ENCODE results near the gene DNAJC17. TPM values are rescaled to one million over a fixed set of nuclear protein-coding genes. Genes with fewer than 3 reads are reported as not detected.

Gene DNAJC17
- total RNA-seq, 2 experiments from 2014 or later, result 35.8 to 35.9 TPM

GRCh38 chr15:40766906-40767837, 40.1 kb downstream of the DNAJC17 start:
- Mint-ChIP-seq H3K4me3 (no peak overlapping the region), H3K27ac (no peak overlapping the region), H3K4me1 (ENCODE audit: low read depth) (peaks cover 59% of the 10 kb centered on the region), H3K9me3 (no peaks in the 10 kb centered on the region), H3K27me3 (no peaks in the 10 kb centered on the region), H3K36me3 (ENCODE audit: low read depth) (peaks cover 9% of the 10 kb centered on the region)
- DNase-seq (peak; percentile 35), ATAC-seq (no peak)
- ChIA-PET POLR2A (interaction anchor here (0.8 to 6.8 kb wide), 7 partner anchors 10 to 198 kb away, joined by 3 to 37 read pairs (median 6); partner anchors contain the start of genes RAD51, RMDN3 and RPUSD2), CTCF (interaction anchor here (0.6 to 3.7 kb wide), 3 partner anchors 16 to 22 kb away, joined by 3 to 27 read pairs (median 3); no protein-coding TSS in a partner anchor)
- intact Hi-C loops (cut with micrococcal nuclease), result loop anchor here (5.0 kb wide), 1 partner anchor 40 kb away; the partner anchor contains the start of genes DNAJC17 and ZFYVE19
- TF ChIP-seq CTCF (IDR thresholded peaks at IDR 0.05), result no peak

GRCh38 chr15:40766194-40766815, 41.0 kb downstream of the DNAJC17 start:
- no peak for TF ChIP-seq CTCF (IDR thresholded peaks at IDR 0.05)
- Mint-ChIP-seq H3K9me3 (no peaks in the 10 kb centered on the region), H3K27me3 (no peaks in the 10 kb centered on the region), H3K27ac (peak overlapping the region; percentile 63), H3K4me3 (no peak overlapping the region), H3K4me1 (ENCODE audit: low read depth) (peaks cover 59% of the 10 kb centered on the region), H3K36me3 (ENCODE audit: low read depth) (peaks cover 9% of the 10 kb centered on the region)
- CTCF ChIA-PET, result interaction anchor here (0.7 to 3.7 kb wide), 4 partner anchors 17 to 197 kb away, joined by 3 to 27 read pairs (median 4); partner anchors contain the start of gene RPUSD2
- intact Hi-C loops (cut with micrococcal nuclease), result loop anchor here (5.0 kb wide), 1 partner anchor 41 kb away; the partner anchor contains the start of genes DNAJC17 and ZFYVE19
- POLR2A ChIA-PET, result interaction anchor here (1.1 to 6.8 kb wide), 5 partner anchors 9 to 197 kb away, joined by 4 to 37 read pairs (median 7); partner anchors contain the start of genes RAD51, RMDN3 and RPUSD2
- ATAC-seq (no peak), DNase-seq (no peak)

GRCh38 chr15:40764629-40765103, 42.6 kb downstream of the DNAJC17 start:
- Mint-ChIP-seq H3K4me1 (ENCODE audit: low read depth) (peaks cover 48% of the 10 kb centered on the region), H3K36me3 (ENCODE audit: low read depth) (peaks cover 5% of the 10 kb centered on the region), H3K27me3 (no peaks in the 10 kb centered on the region), H3K27ac (peak overlapping the region; percentile 92), H3K9me3 (no peaks in the 10 kb centered on the region), H3K4me3 (peak overlapping the region; percentile 86)
- CTCF ChIA-PET, result interaction anchor here (0.8 to 3.7 kb wide), 6 partner anchors 13 to 130 kb away, joined by 3 to 27 read pairs (median 4); partner anchors contain the start of gene VPS18
- POLR2A ChIA-PET, result interaction anchor here (0.5 to 6.8 kb wide), 12 partner anchors 7 to 195 kb away, joined by 3 to 37 read pairs (median 5); partner anchors contain the start of genes RAD51, RMDN3, RPUSD2 and VPS18
- ATAC-seq (no peak), DNase-seq (no peak)
- no peak for TF ChIP-seq CTCF (IDR thresholded peaks at IDR 0.05)
- intact Hi-C loops (cut with micrococcal nuclease), result loop anchor here (5.0 kb wide), 1 partner anchor 43 kb away; the partner anchor contains the start of genes DNAJC17 and ZFYVE19

- Mint-ChIP-seq H3K27ac (peak within 1 kb of the TSS; percentile 92), H3K36me3 (ENCODE audit: low read depth) (peaks cover 2% of the 10 kb centered on the region), H3K4me1 (ENCODE audit: low read depth) (peaks cover 42% of the 10 kb centered on the region), H3K4me3 (peak within 1 kb of the TSS; percentile 86), H3K9me3 (no peaks in the 10 kb centered on the region), H3K27me3 (no peaks in the 10 kb centered on the region)
- CTCF ChIA-PET, result interaction anchor here (0.8 to 3.7 kb wide), 10 partner anchors 16 to 130 kb away, joined by 3 to 27 read pairs (median 4); partner anchors contain the start of gene VPS18
- DNase-seq, result peak; percentile 78
- TF ChIP-seq CTCF (IDR thresholded peaks at IDR 0.05), result peak; percentile 43
- intact Hi-C loops (cut with micrococcal nuclease), result no loop called here
- peak; percentile 54 for ATAC-seq
- POLR2A ChIA-PET, result interaction anchor here (0.5 to 6.8 kb wide), 13 partner anchors 7 to 130 kb away, joined by 3 to 37 read pairs (median 5); partner anchors contain the start of genes RAD51, RMDN3 and VPS18
Measured at GRCh38 chr15:40763801-40764628, 43.3 kb downstream of the DNAJC17 start, which contains the start of gene GCHFR. Gene GCHFR, plus strand, starts transcription at chr15:40764068. Its CDS starts 113 bp downstream, at chr15:40764181.

All from activated CD8-positive, alpha-beta T cell treated with anti-CD3 and anti-CD28 coated beads for 36 hours (primary cell).